NB4 (cell line): Measurements from ENCODE around the gene LYPD5.

ENCODE experiments used
- MYC ChIP-seq: IDR thresholded peaks from 2 replicates; pipeline ENCODE4 v1.6.1; 2011; ENCODE audit warnings: low read depth, low read length
- POLR2A ChIP-seq: IDR thresholded peaks from 2 replicates; pipeline ENCODE4 v1.6.1; 2011; ENCODE audit warnings: mild to moderate bottlenecking; ENCODE audit not compliant: insufficient read length; ENCODE audit errors: extremely low read depth
- TF ChIP-seq, protein P1 (sequence below): IDR thresholded peaks from 2 replicates; pipeline ENCODE4 v1.6.1; 2011; ENCODE audit warnings: low read depth, low read length
- TF ChIP-seq, protein P2 (sequence below): IDR thresholded peaks from one replicate; pipeline ENCODE4 v1.5.1; 2012; ENCODE audit warnings: low read depth, low read length

- TF ChIP-seq, protein P1, sequence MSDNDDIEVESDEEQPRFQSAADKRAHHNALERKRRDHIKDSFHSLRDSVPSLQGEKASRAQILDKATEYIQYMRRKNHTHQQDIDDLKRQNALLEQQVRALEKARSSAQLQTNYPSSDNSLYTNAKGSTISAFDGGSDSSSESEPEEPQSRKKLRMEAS, result no peak
- TF ChIP-seq, protein P2, sequence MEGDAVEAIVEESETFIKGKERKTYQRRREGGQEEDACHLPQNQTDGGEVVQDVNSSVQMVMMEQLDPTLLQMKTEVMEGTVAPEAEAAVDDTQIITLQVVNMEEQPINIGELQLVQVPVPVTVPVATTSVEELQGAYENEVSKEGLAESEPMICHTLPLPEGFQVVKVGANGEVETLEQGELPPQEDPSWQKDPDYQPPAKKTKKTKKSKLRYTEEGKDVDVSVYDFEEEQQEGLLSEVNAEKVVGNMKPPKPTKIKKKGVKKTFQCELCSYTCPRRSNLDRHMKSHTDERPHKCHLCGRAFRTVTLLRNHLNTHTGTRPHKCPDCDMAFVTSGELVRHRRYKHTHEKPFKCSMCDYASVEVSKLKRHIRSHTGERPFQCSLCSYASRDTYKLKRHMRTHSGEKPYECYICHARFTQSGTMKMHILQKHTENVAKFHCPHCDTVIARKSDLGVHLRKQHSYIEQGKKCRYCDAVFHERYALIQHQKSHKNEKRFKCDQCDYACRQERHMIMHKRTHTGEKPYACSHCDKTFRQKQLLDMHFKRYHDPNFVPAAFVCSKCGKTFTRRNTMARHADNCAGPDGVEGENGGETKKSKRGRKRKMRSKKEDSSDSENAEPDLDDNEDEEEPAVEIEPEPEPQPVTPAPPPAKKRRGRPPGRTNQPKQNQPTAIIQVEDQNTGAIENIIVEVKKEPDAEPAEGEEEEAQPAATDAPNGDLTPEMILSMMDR, result no peak
- TF ChIP-seq POLR2A (no peak), MYC (no peak)
Measured at GRCh38 chr19:43811837-43812236, 9.6 kb upstream of the LYPD5 start.
